Activated naive CD8-positive, alpha-beta T cell (primary cell): ENCODE data around the gene TXNRD2.
A peak's percentile ranks its signal among the peaks of the same experiment; 100 is the strongest.
"Not testable (repeated sequence)": the region's sequence is repeated elsewhere in the genome, so short reads cannot be mapped to it uniquely, and the experiment has no call there.

Experiments
- H3K27ac Mint-ChIP-seq: one replicate; pipeline ENCODE4 v1.8.0; 2021; ENCODE audit warnings: mixed read lengths
- H3K27me3 Mint-ChIP-seq: one replicate; pipeline ENCODE4 v1.8.0; 2021; ENCODE audit warnings: mixed read lengths
- H3K36me3 Mint-ChIP-seq: one replicate; pipeline ENCODE4 v1.8.0; 2021; ENCODE audit warnings: mixed read lengths
- H3K4me1 Mint-ChIP-seq: one replicate; pipeline ENCODE4 v1.8.0; 2021; ENCODE audit warnings: low read depth, mixed read lengths
- H3K4me3 Mint-ChIP-seq: one replicate; pipeline ENCODE4 v1.8.0; 2021; ENCODE audit warnings: mild to moderate bottlenecking, mixed read lengths
- H3K9me3 Mint-ChIP-seq: one replicate; pipeline ENCODE4 v1.8.0; 2021; ENCODE audit warnings: low read depth, mixed read lengths

Gene TXNRD2

DNA sequence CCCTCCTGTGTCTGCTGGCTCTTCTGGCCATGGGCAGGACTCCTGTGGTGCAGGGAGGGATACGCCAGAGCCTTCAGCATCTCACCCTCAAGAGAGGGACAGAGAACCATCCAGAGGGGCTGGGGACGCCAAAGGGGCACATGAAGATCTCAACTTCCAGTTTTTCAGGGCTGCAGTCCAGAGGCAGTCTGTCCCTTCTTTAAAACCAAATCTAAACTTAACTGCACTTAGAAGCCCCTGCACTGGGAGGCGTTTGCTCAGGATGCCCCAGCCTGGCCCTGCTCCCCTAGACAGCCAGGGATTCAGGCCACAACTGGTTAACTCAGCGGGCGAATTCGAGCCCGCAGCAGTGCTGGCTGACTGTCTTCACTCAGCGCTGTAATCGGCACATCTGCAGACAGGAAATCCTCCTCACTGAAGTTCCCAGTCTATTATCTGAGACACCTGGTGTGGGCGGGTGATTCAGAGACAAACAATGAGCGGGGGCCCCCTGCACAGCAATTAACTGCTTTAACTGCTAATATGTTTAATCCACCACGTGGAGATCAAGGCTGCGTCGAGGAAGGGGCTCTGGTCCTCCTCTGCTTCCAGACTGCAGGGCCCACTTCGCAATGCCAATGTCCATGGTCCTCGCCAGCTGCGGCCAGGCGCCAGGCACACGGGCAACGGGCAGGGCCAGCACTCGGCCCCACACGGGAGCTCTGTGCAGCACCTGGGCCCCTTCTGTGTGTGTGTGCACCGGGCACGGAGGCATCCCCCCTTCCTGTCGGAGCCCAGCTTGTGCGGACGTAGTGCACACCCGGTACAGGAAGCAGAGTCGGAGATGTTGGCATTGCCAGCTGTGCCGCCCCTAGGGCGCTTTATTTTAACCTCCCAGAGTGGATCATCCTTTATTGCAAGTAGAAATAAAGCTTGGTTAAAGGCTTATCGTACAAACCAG is 50.0 kb downstream of the TXNRD2 start:
- Mint-ChIP-seq H3K27ac (peak overlapping the region; percentile 98), H3K27me3 (no peaks in the 10 kb centered on the region), H3K4me1 (peaks cover 86% of the 10 kb centered on the region), H3K9me3 (no peaks in the 10 kb centered on the region), H3K36me3 (no peaks in the 10 kb centered on the region), H3K4me3 (peak overlapping the region; percentile 83)

GRCh38 chr22:19890502-19891316 is 50.9 kb downstream of the TXNRD2 start:
- H3K36me3 Mint-ChIP-seq: no peaks in the 10 kb centered on the region
- no peaks in the 10 kb centered on the region for H3K9me3 Mint-ChIP-seq
- peak overlapping the region; percentile 83 for H3K4me3 Mint-ChIP-seq
- no peaks in the 10 kb centered on the region for H3K27me3 Mint-ChIP-seq
- H3K27ac Mint-ChIP-seq: peak overlapping the region; percentile 98
- H3K4me1 Mint-ChIP-seq: peaks cover 86% of the 10 kb centered on the region

- H3K27ac Mint-ChIP-seq: peak overlapping the region; percentile 95
- peak overlapping the region; percentile 63 for H3K4me3 Mint-ChIP-seq
- H3K4me1 Mint-ChIP-seq: peaks cover 82% of the 10 kb centered on the region
- no peaks in the 10 kb centered on the region for H3K9me3 Mint-ChIP-seq
- H3K36me3 Mint-ChIP-seq: no peaks in the 10 kb centered on the region
- no peaks in the 10 kb centered on the region for H3K27me3 Mint-ChIP-seq
These were observed 51.7 kb downstream of the TXNRD2 start for GRCh38 chr22:19889951-19890350.

- Mint-ChIP-seq H3K27me3 (no peaks in the 10 kb centered on the region), H3K36me3 (no peaks in the 10 kb centered on the region), H3K4me1 (peaks cover 69% of the 10 kb centered on the region), H3K4me3 (no peak overlapping the region), H3K9me3 (no peaks in the 10 kb centered on the region), H3K27ac (peak overlapping the region; percentile 22)
These were observed 53.4 kb downstream of the TXNRD2 start for GRCh38 chr22:19888131-19888746.

GRCh38 chr22:19887256-19887985 is 54.2 kb downstream of the TXNRD2 start:
- Mint-ChIP-seq H3K4me3 (peak overlapping the region; percentile 59), H3K36me3 (no peaks in the 10 kb centered on the region), H3K9me3 (no peaks in the 10 kb centered on the region)

GRCh38 chr22:19886605-19887255 is 54.9 kb downstream of the TXNRD2 start:
- H3K27ac Mint-ChIP-seq: peak overlapping the region; percentile 94
- no peaks in the 10 kb centered on the region for H3K9me3 Mint-ChIP-seq
- peak overlapping the region; percentile 59 for H3K4me3 Mint-ChIP-seq
- H3K27me3 Mint-ChIP-seq: no peaks in the 10 kb centered on the region
- H3K4me1 Mint-ChIP-seq: peaks cover 56% of the 10 kb centered on the region
- no peaks in the 10 kb centered on the region for H3K36me3 Mint-ChIP-seq

More at GRCh38 chr22:19887256-19887985, 54.2 kb downstream of the TXNRD2 start:
- peaks cover 62% of the 10 kb centered on the region for H3K4me1 Mint-ChIP-seq
- H3K27me3 Mint-ChIP-seq: no peaks in the 10 kb centered on the region
- peak overlapping the region; percentile 94 for H3K27ac Mint-ChIP-seq

DNA sequence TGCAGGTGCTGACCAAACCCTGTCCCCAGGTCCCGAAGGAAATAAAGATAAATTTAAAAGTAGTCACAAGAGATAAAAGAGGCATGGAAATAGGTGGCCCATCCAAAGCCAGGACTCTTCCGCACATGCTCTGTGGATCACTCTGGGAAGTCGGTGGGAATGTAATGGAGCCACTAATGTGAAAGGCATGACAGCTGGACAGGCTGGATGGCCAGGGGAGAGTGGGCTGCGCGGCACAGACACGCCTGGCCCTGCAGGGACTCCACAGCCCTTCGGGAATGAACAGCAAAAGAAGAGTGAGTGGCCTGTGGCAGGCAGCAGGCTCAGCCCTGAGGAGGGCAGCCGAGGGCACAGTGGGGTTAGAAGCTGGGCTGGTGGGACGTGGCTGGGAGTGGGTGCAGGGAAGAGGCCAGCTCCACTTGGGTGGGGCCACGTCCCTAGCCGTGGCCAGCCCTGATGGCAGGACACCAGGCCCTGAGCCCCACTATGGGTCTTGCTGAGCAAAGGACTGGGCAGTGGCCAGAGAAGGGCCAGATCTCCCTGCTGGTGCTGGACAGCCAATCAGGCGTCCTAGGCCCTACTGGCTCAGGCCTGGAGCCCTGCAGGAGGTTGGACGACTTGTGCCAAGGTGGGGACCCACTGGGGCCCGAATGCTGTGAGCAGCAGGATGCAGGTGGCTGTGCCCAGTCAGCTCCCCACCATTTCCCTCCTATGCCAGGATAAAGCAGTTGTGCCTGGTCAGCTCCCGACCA is 55.6 kb downstream of the TXNRD2 start:
- no peaks in the 10 kb centered on the region for H3K9me3 Mint-ChIP-seq
- H3K4me3 Mint-ChIP-seq: peak overlapping the region; percentile 75
- H3K4me1 Mint-ChIP-seq: peaks cover 50% of the 10 kb centered on the region
- no peaks in the 10 kb centered on the region for H3K27me3 Mint-ChIP-seq
- peak overlapping the region; percentile 94 for H3K27ac Mint-ChIP-seq
- no peaks in the 10 kb centered on the region for H3K36me3 Mint-ChIP-seq

DNA sequence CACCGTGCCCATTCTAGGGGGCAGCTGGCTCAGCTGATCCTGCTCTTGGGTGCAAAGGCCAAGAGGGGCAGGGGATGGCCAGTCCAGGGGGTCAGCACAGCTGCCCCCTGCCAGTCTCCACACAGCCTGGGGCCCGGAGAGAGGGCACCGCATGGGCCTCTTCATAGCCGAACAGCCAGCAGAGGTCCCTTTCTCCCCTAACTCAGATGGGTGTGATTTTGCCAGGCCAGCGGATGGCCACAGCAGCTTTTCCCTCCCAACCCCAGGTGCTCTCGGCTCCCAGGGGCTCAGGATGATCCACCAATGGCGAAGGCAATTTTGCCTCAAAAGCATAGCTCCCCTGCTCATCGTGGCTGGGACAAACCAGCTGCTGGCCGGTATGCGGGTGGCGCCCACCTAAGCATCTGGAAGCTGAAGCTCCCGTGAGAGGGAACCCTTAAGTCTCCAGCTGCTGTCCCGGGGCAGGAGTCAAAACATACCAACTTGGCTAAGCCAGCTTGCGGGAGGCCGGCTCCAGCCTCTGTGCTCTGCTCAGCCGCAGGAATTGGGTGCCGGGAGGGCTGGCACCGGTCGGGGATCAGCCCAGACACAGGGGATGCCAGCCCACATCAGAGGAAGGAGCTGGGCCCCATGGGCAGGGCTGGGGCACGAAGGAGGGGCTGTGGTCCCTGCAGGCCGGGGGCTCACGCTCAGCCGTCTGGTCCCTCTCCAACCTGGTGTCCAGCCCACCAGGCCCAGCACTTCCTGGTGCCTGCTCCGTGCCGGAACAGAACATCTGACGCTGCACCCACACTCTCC is 56.5 kb downstream of the TXNRD2 start:
- H3K27me3 Mint-ChIP-seq: no peaks in the 10 kb centered on the region
- peaks cover 42% of the 10 kb centered on the region for H3K4me1 Mint-ChIP-seq
- no peaks in the 10 kb centered on the region for H3K9me3 Mint-ChIP-seq
- H3K36me3 Mint-ChIP-seq: no peaks in the 10 kb centered on the region
- H3K27ac Mint-ChIP-seq: peak overlapping the region; percentile 94
- H3K4me3 Mint-ChIP-seq: peak overlapping the region; percentile 75

- Mint-ChIP-seq H3K4me3 (no peak overlapping the region), H3K27me3 (no peaks in the 10 kb centered on the region), H3K4me1 (peaks cover 36% of the 10 kb centered on the region), H3K9me3 (no peaks in the 10 kb centered on the region), H3K27ac (peak overlapping the region; percentile 16), H3K36me3 (no peaks in the 10 kb centered on the region)
These were observed 57.3 kb downstream of the TXNRD2 start for GRCh38 chr22:19884161-19884953.

- H3K9me3 Mint-ChIP-seq, H3K27ac Mint-ChIP-seq, H3K4me3 Mint-ChIP-seq, H3K36me3 Mint-ChIP-seq, H3K27me3 Mint-ChIP-seq: not testable (repeated sequence)
- peaks cover 34% of the 10 kb centered on the region for H3K4me1 Mint-ChIP-seq
These were observed 58.2 kb downstream of the TXNRD2 start for GRCh38 chr22:19883446-19883845.

DNA sequence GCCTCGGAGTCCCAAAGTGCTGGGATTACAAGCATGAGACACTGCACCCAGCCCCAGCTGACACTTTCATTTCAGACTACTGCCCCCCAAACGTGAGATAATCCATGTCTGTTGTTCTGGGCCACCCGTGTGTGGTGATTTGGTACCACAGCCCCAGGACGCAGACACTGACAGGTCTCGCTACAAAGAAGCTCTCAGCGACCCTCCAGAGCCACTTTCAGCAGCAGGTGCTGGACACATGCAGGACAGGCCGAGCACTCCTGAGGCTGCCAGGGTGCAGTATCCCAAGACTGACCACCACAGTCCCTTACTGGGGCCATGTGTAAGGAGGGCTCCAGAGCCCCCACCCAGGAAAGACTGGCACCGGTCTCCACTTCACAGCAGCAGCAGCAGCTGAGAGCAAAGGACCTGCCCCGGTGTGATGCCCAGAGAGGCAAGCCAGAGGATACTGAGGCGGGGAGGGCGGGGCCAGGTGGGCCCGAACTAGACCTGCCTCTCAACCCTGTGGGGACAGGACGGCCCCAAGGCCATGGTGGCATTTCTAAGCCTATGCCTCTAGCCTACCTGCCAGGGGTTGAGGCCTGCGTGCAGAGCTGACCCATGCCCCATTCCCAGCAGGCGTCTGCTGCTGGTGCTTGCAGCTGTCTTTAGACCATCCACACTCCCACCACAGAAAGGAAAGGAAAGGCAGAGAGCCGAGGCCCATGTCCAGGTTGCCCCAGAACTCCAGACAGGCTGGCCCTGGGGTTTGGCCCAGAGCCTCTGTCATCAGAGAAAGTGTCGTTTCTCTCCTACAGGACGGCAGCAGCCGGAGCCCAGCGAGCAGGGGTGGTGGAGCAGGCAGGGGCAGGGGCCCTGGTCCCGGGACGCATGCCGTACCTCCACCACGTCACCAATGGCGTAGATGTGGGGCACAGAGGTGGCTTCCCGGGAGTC is 58.9 kb downstream of the TXNRD2 start:
- Mint-ChIP-seq H3K27me3 (no peaks in the 10 kb centered on the region), H3K9me3 (no peaks in the 10 kb centered on the region), H3K27ac (no peak overlapping the region), H3K4me3 (no peak overlapping the region), H3K4me1 (peaks cover 27% of the 10 kb centered on the region), H3K36me3 (no peaks in the 10 kb centered on the region)
